ENCODE data around the gene PARK7. TPM values are rescaled to one million over a fixed set of nuclear protein-coding genes. Genes with fewer than 3 reads are reported as not detected.

Gene PARK7
- total and polyA plus RNA-seq, 4 donors = 140 to 392 (median 267) TPM

- WGBS, 2 donors = 65 to 81% methylated on average over 25 of the region's 25 CpGs
- peak overlapping the region; percentile 89 for H3K4me3 ChIP-seq
- H3K9me3 ChIP-seq (ENCODE audit: control insufficient read depth in 4 of 4, insufficient read depth in 3 of 4, low read length in 3 of 4) = no peaks in the 10 kb centered on the region
- H3K9ac ChIP-seq (ENCODE audit: insufficient read depth in 1 of 2, low read length in 2 of 2) = peak overlapping the region; percentile 74 to 87
- peaks cover 0 to 3% (median 0%) of the 10 kb centered on the region in 3 donors for H3K27me3 ChIP-seq (ENCODE audit: control insufficient read depth in 3 of 3, insufficient read depth in 3 of 3, low read length in 2 of 3)
- H3K4me1 ChIP-seq (ENCODE audit: control insufficient read depth in 5 of 5, insufficient read depth in 5 of 5, low read length in 5 of 5) = peaks cover 4 to 50% (median 22%) of the 10 kb centered on the region in 5 donors
- ATAC-seq (ENCODE audit: insufficient read depth, low FRiP score) (no peak), DNase-seq (peak; percentile 68 to 78 (median 75))
- H3K27ac ChIP-seq (ENCODE audit: low read depth in 1 of 2, low read length in 1 of 2) = peak overlapping the region; percentile 90 to 95
- no peaks in the 10 kb centered on the region for H3K36me3 ChIP-seq (ENCODE audit: control insufficient read depth in 4 of 4, insufficient read depth in 4 of 4, low read length in 4 of 4)
- no peak for TF ChIP-seq CTCF (IDR thresholded peaks at IDR 0.05; ENCODE audit: control extremely low read depth, extremely low read depth)
Observed at GRCh38 chr1:8026976-8027747, 65.7 kb downstream of the PARK7 start.

GRCh38 chr1:8027748-8028570 is 66.4 kb downstream of the PARK7 start:
- 46 to 65% methylated on average over 8 of the region's 8 CpGs for WGBS, 2 donors
- Histone ChIP-seq H3K36me3 (ENCODE audit: control insufficient read depth in 4 of 4, insufficient read depth in 4 of 4, low read length in 4 of 4) (no peaks in the 10 kb centered on the region), H3K27me3 (ENCODE audit: control insufficient read depth in 3 of 3, insufficient read depth in 3 of 3, low read length in 2 of 3) (peaks cover 0 to 3% (median 0%) of the 10 kb centered on the region in 3 donors), H3K27ac (ENCODE audit: low read depth in 1 of 2, low read length in 1 of 2) (peak overlapping the region; percentile 66 to 90), H3K9ac (ENCODE audit: insufficient read depth in 1 of 2, low read length in 2 of 2) (peak overlapping the region; percentile 36 to 41), H3K4me3 (no peak overlapping the region), H3K4me1 (ENCODE audit: control insufficient read depth in 5 of 5, insufficient read depth in 5 of 5, low read length in 5 of 5) (peaks cover 5 to 47% (median 22%) of the 10 kb centered on the region in 5 donors), H3K9me3 (ENCODE audit: control insufficient read depth in 4 of 4, insufficient read depth in 3 of 4, low read length in 3 of 4) (no peaks in the 10 kb centered on the region)
- peak in 2 of 3 donors; percentile 51 to 94 for DNase-seq
- no peak for ATAC-seq (ENCODE audit: insufficient read depth, low FRiP score)
- TF ChIP-seq CTCF (IDR thresholded peaks at IDR 0.05; ENCODE audit: control extremely low read depth, extremely low read depth) = no peak

GRCh38 chr1:8028571-8028910 is 67.0 kb downstream of the PARK7 start:
- DNase-seq = peak in 1 of 3 donors; percentile 95
- ATAC-seq (ENCODE audit: insufficient read depth, low FRiP score) = no peak
- Histone ChIP-seq H3K9me3 (ENCODE audit: control insufficient read depth in 4 of 4, insufficient read depth in 3 of 4, low read length in 3 of 4) (no peaks in the 10 kb centered on the region), H3K36me3 (ENCODE audit: control insufficient read depth in 4 of 4, insufficient read depth in 4 of 4, low read length in 4 of 4) (no peaks in the 10 kb centered on the region), H3K9ac (ENCODE audit: insufficient read depth in 1 of 2, low read length in 2 of 2) (peak overlapping the region in 1 of 2 donors; percentile 36), H3K4me1 (ENCODE audit: control insufficient read depth in 5 of 5, insufficient read depth in 5 of 5, low read length in 5 of 5) (peaks cover 7 to 44% (median 22%) of the 10 kb centered on the region in 5 donors), H3K27ac (ENCODE audit: low read depth in 1 of 2, low read length in 1 of 2) (no peak overlapping the region), H3K27me3 (ENCODE audit: control insufficient read depth in 3 of 3, insufficient read depth in 3 of 3, low read length in 2 of 3) (peaks cover 0 to 3% (median 0%) of the 10 kb centered on the region in 3 donors), H3K4me3 (no peak overlapping the region)
- WGBS, 2 donors = 47 to 65% methylated on average over 1 of the region's 1 CpG
- no peak for TF ChIP-seq CTCF (IDR thresholded peaks at IDR 0.05; ENCODE audit: control extremely low read depth, extremely low read depth)

Data from lung (tissue), 12 donors.